ENCODE measurements around the gene ERCC6L.
"Not testable (repeated sequence)": the region's sequence is repeated elsewhere in the genome, so short reads cannot be mapped to it uniquely, and the experiment has no call there.

ERCC6L gene

DNA sequence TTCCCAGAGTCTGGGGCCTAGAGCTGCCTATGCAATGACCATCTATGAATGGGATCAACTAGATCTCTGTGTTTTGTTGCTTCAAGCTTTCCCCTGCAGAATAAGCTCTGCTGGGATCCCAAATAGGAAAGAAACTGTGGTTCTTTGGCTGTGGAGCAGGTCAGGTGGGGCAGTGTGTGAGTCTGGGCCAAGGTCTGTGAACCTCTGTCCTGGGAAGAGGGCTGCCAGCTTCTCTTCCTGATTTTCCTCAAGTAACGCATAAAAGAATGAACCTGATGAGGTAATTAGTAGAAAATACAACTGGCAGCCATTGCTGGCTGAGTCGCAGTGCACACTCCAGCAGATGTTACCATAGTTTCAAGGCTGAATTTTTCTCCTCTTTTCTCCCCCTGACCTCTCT lies 61.8 kb downstream of the ERCC6L start:
- DNase-seq (ENCODE audit: low read depth in 1 of 2, low spot score in 1 of 2) = no peak

DNA sequence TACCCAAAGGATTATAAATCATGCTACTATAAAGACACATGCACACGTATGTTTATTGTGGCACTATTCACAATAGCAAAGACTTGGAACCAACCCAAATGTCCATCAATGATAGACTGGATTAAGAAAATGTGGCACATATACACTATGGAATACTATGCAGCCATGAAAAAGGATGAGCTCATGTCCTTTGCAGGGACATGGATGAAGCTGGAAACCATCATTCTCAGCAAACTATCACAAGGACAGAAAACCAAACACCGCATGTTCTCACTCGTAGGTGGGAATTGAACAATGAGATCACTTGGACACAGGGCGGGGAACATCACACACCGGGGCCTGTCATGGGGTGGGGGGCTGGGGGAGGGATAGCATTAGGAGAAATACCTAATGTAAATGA lies 62.5 kb downstream of the ERCC6L start:
- DNase-seq (ENCODE audit: low read depth in 1 of 2, low spot score in 1 of 2) = not testable (repeated sequence)

DNA sequence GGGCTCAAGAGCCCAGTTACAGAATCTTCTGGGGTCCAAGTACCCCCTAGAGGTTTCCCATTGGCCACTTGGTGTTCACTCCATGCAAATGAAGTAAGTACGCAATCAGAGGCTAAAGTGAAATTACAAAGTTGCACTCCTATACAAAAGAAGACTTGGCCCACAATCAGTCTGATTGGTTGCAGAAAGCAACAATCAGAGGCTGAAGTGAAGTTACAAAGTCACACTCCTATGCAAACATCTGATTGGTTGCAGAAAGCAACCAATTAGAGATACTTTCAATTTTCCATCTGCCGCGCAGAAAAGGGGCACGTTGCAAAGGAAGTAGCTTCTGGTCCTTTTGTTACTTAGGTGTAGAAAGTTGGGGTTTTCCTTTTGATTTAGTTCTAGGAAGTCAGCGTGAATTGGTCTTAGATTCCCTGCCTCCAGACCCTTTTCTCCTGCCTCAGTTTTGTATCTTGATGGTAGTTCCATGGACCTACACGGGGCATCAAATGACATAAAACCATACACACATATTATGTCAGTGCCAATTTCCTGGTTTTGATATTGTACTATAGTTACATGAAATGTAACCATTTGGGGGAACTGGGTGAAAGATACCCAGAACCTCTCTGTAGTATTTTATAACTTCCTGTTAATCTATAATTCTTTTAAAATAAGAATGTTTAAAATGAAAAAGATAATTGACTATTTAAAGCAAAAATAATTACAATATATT lies 69.7 kb downstream of the ERCC6L start:
- DNase-seq (ENCODE audit: low read depth in 1 of 2, low spot score in 1 of 2) = peak in 1 of 2 donors; percentile 2

DNA sequence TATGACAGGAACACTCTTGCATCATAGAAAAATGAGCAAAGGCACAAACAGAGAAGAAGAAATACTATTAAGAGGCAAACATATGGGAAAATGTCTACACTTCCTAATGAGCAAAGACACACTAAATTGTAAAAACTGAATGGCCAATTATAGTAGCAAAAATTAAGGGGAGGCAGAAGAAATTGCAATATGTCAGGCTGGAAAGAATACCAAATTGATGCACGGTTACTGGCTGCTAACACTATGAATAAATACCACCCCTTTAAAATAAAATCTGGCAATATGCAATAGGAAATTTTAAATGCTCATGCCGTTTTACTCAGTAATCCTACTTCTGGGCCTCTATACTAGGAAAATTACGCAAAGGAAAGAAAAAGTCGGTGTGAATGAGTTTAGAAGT lies 73.3 kb downstream of the ERCC6L start:
- no peak for DNase-seq (ENCODE audit: low read depth in 1 of 2, low spot score in 1 of 2)

DNA sequence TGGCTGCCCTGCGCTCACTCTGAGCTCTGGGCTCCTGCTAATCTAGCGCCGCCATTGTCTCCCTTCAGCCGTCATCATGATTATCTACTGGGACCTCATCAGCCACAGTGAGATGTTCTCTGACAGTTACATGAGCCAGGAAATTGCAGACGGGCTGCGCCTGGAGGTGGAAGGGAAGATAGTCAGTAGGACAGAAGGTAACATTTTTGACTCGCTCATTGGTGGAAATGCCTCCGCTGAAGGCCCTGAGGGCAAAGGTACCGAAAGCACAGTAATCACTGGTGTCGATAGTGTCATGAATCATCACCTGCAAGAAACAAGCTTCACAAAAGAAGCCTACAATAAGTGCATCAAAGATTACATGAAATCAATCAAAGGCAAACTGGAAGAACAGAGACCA lies 79.1 kb downstream of the ERCC6L start:
- no peak for DNase-seq (ENCODE audit: low read depth in 1 of 2, low spot score in 1 of 2)

DNA sequence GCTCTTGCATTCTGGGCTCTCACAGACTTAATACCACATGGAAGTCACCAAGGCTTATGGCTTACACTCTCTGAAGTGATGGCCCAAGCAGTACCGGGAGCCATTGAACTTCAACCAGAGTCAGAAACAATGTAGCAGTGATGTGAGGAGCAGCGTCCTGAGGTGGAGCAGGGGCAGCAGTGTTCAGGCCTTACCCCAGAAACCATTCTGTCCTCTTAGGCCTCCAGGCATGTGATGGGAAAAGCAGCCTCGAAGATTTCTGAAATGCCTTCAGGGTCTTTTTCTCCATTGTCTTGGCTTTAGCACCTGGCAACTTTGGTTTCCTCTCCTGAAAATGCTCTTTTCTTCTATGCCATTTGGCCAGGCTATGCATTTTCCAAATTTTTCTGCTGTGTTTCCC lies 80.1 kb downstream of the ERCC6L start:
- no peak for DNase-seq (ENCODE audit: low read depth in 1 of 2, low spot score in 1 of 2)
